Lung (tissue), 12 donors: Measurements from ENCODE around the gene TOP3A. TPM values are rescaled to one million over a fixed set of nuclear protein-coding genes. Genes with fewer than 3 reads are reported as not detected.

Experiments used
- ATAC-seq: fragments of 200-7000 bp; cut with Tn5 transposase; one replicate; pipeline ENCODE4 v1.9.1; 2020; ENCODE audit warnings: moderate number of reproducible peaks; ENCODE audit not compliant: insufficient read depth, low FRiP score
- DNase-seq, 3 donors: peaks; one replicate each; pipeline ENCODE4 v3.0.0-alpha.2; 2013 to 2017
- H3K27ac ChIP-seq, 2 donors: one replicate each; pipeline ENCODE4 v1.5.1; 2013; ENCODE audit warnings: mild to moderate bottlenecking in 2 of 2, moderate library complexity in 2 of 2, control low read depth in 1 of 2, inconsistent platforms in 1 of 2, low read depth in 1 of 2, low read length in 1 of 2
- H3K27me3 ChIP-seq, 3 donors: one replicate each; pipeline ENCODE4 v1.5.1; 2013; ENCODE audit warnings: low read length in 2 of 3; ENCODE audit not compliant: control insufficient read depth in 3 of 3, insufficient read depth in 3 of 3
- H3K36me3 ChIP-seq, 4 donors: one replicate each; pipeline ENCODE4 v1.5.1; 2013; ENCODE audit warnings: low read length in 4 of 4, mild to moderate bottlenecking in 1 of 4, moderate library complexity in 1 of 4; ENCODE audit not compliant: control insufficient read depth in 4 of 4, insufficient read depth in 4 of 4
- H3K4me1 ChIP-seq, 5 donors: one replicate each; pipeline ENCODE4 v1.5.1; 2013; ENCODE audit warnings: low read length in 5 of 5, mild to moderate bottlenecking in 2 of 5, moderate library complexity in 1 of 5; ENCODE audit not compliant: control insufficient read depth in 5 of 5, insufficient read depth in 5 of 5
- H3K4me3 ChIP-seq: one replicate; pipeline ENCODE4 v1.5.1; 2013; ENCODE audit warnings: mild to moderate bottlenecking, control low read depth, moderate library complexity
- H3K9ac ChIP-seq, 2 donors: one replicate each; pipeline ENCODE4 v1.5.1; 2013; ENCODE audit warnings: low read length in 2 of 2, control low read depth in 1 of 2; ENCODE audit not compliant: insufficient read depth in 1 of 2
- H3K9me3 ChIP-seq, 4 donors: one replicate each; pipeline ENCODE4 v1.5.1; 2013; ENCODE audit warnings: low read length in 3 of 4, mild to moderate bottlenecking in 1 of 4, moderate library complexity in 1 of 4; ENCODE audit not compliant: control insufficient read depth in 4 of 4, insufficient read depth in 3 of 4
- WGBS, 2 donors: extraction: QIAGEN DNeasy Blood & Tissue Kit; methylation state at CpG; one replicate each; pipeline ENCODE4 v1.1.7; 2013; 5-methylcytosine and 5-hydroxymethylcytosine counted together
- polyA plus RNA-seq, 2 donors: library from polyadenylated mRNA; stranded (reverse); fragments of 200-250 nt; gene quantifications; one replicate each; pipeline ENCODE4 v1.2.1, GENCODE V29; 2013
- total RNA-seq, 2 donors: library from RNA; depleted of rRNA in 1 of 2; stranded (reverse); fragments of >200 nt in 1 of 2; gene quantifications; one replicate each; pipeline ENCODE4 v1.2.1, GENCODE V29; 2014 to 2021
- TF ChIP-seq, protein P1 (sequence below): IDR thresholded peaks from 2 replicates; pipeline ENCODE4 v1.5.1; 2012; ENCODE audit warnings: mild to moderate bottlenecking; ENCODE audit errors: control extremely low read depth, extremely low read depth
- donor health status: control.
- donor health status: control.
- donor health status: Bipolar disorder and iron deficiency.
- donor health status: healthy.
- donor health status: DM: yes; HTN: yes; CAD: no.

Gene TOP3A
- total and polyA plus RNA-seq, 4 donors, result 14.6 to 41.4 (median 26.8) TPM

DNA sequence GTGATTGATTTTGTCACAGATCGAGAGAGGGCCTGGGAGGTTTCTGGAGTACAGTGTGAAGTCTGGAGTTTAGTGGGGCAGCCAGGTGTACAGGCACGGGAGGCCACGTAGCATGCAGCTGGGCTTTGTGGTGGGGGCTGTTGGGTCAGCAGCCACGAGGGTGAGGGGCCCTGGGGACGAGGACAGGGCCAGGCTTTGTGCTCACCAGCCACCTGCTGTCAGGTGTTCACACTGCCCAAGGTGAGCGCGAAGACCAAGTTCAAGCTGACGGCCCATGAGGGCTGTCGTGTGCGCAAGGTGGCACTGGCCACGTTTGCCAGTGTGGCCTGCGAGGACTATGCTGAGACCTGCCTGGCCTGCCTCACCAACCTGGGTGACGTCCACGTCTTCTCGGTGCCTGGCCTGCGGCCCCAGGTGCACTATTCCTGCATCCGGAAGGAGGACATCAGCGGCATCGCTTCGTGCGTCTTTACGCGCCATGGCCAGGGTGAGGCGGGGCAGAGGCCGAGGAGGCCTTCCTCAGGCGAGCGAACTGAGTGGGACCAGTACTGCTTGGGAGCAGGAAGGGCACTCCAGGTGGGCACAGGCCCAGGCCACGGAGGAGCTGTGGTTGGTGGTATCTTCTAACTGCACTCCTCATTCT, 73.4 kb downstream of the TOP3A start:
- TF ChIP-seq, protein P1, sequence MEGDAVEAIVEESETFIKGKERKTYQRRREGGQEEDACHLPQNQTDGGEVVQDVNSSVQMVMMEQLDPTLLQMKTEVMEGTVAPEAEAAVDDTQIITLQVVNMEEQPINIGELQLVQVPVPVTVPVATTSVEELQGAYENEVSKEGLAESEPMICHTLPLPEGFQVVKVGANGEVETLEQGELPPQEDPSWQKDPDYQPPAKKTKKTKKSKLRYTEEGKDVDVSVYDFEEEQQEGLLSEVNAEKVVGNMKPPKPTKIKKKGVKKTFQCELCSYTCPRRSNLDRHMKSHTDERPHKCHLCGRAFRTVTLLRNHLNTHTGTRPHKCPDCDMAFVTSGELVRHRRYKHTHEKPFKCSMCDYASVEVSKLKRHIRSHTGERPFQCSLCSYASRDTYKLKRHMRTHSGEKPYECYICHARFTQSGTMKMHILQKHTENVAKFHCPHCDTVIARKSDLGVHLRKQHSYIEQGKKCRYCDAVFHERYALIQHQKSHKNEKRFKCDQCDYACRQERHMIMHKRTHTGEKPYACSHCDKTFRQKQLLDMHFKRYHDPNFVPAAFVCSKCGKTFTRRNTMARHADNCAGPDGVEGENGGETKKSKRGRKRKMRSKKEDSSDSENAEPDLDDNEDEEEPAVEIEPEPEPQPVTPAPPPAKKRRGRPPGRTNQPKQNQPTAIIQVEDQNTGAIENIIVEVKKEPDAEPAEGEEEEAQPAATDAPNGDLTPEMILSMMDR, result no peak
- DNase-seq, result no peak
- H3K9me3 ChIP-seq, result no peaks in the 10 kb centered on the region
- H3K9ac ChIP-seq, result no peak overlapping the region
- 91 to 93% methylated on average over 28 of the region's 28 CpGs for WGBS, 2 donors
- H3K4me3 ChIP-seq, result no peak overlapping the region
- H3K4me1 ChIP-seq, result no peaks in the 10 kb centered on the region
- ATAC-seq, result no peak
- H3K27me3 ChIP-seq, result no peaks in the 10 kb centered on the region
- H3K27ac ChIP-seq, result no peak overlapping the region
- peaks cover 0 to 62% (median 40%) of the 10 kb centered on the region in 4 donors for H3K36me3 ChIP-seq

DNA sequence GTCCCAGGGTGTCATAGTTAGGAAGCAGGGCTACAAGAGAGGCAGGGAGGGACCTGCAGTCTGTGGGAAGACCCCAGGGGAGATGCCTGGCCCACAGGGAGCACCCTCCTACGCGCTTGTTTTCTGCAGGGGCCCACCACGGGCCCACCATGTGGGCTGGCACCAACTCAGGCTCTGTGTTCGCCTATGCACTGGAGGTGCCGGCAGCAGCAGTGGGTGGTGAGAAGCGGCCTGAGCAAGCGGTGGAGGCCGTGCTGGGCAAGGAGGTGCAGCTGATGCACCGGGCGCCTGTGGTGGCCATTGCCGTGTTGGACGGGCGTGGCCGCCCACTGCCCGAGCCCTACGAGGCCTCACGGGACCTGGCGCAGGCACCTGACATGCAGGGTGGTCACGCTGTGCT, 74.3 kb downstream of the TOP3A start:
- ATAC-seq (no peak), DNase-seq (no peak)
- H3K36me3 ChIP-seq, result peaks cover 0 to 58% (median 36%) of the 10 kb centered on the region in 4 donors
- no peak overlapping the region for H3K27ac ChIP-seq
- H3K9me3 ChIP-seq, result no peaks in the 10 kb centered on the region
- no peaks in the 10 kb centered on the region for H3K27me3 ChIP-seq
- TF ChIP-seq, protein P1, result no peak
- H3K9ac ChIP-seq, result no peak overlapping the region
- H3K4me1 ChIP-seq, result no peaks in the 10 kb centered on the region
- no peak overlapping the region for H3K4me3 ChIP-seq
- WGBS, 2 donors, result 95% methylated on average over 19 of the region's 19 CpGs

GRCh38 chr17:18238299-18238698, 76.5 kb downstream of the TOP3A start:
- Histone ChIP-seq H3K27me3 (no peaks in the 10 kb centered on the region), H3K9ac (no peak overlapping the region), H3K4me1 (no peaks in the 10 kb centered on the region), H3K9me3 (no peaks in the 10 kb centered on the region), H3K27ac (no peak overlapping the region), H3K4me3 (no peak overlapping the region), H3K36me3 (peaks cover 0 to 56% (median 36%) of the 10 kb centered on the region in 4 donors)
- DNase-seq, result no peak
- WGBS, 2 donors, result 93 to 94% methylated on average over 18 of the region's 18 CpGs
- TF ChIP-seq, protein P1, result no peak
- no peak for ATAC-seq

GRCh38 chr17:18237461-18237860, 77.3 kb downstream of the TOP3A start:
- DNase-seq (no peak), ATAC-seq (no peak)
- no peaks in the 10 kb centered on the region for H3K27me3 ChIP-seq
- H3K36me3 ChIP-seq, result peaks cover 0 to 55% (median 37%) of the 10 kb centered on the region in 4 donors
- no peak overlapping the region for H3K4me3 ChIP-seq
- H3K4me1 ChIP-seq, result no peaks in the 10 kb centered on the region
- H3K27ac ChIP-seq, result no peak overlapping the region
- no peaks in the 10 kb centered on the region for H3K9me3 ChIP-seq
- 94 to 98% methylated on average over 17 to 20 of the region's 20 CpGs for WGBS, 2 donors
- no peak overlapping the region for H3K9ac ChIP-seq
- TF ChIP-seq, protein P1, result no peak
